GM18498 (cell line): ENCODE results near the gene CDKN1B.

Experiments
- ATAC-seq: cut with Tn5 transposase; IDR thresholded peaks from one replicate; pipeline ENCODE4 v1.9.1; 2021; ENCODE audit warnings: mild to moderate bottlenecking, moderate library complexity; ENCODE audit not compliant: unreplicated experiment

Gene CDKN1B

GRCh38 chr12:12716793-12717585 lies at the start of gene CDKN1B:
CDKN1B (plus strand) TSS chr12:12717368; CDS start chr12:12717840, 472 bp downstream.
- peak; percentile 58 for ATAC-seq

- ATAC-seq: no peak
Observed at GRCh38 chr12:12668005-12668404, 49.2 kb upstream of the CDKN1B start.

- no peak for ATAC-seq
Observed at GRCh38 chr12:12669020-12669419, 48.1 kb upstream of the CDKN1B start.

GRCh38 chr12:12671850-12672660 lies 45.1 kb upstream of the CDKN1B start:
- ATAC-seq: no peak

- ATAC-seq: peak; percentile 56
Observed at GRCh38 chr12:12673296-12673695, 43.9 kb upstream of the CDKN1B start.

- ATAC-seq: no peak
Observed at GRCh38 chr12:12676605-12677004, 40.6 kb upstream of the CDKN1B start.

- ATAC-seq: no peak
Observed at GRCh38 chr12:12681061-12681765, 36.0 kb upstream of the CDKN1B start.

- ATAC-seq: no peak
Observed at GRCh38 chr12:12682284-12682683, 34.9 kb upstream of the CDKN1B start.

- no peak for ATAC-seq
Observed at GRCh38 chr12:12683136-12683697, 34.0 kb upstream of the CDKN1B start.

GRCh38 chr12:12683725-12684124 lies 33.4 kb upstream of the CDKN1B start:
- no peak for ATAC-seq

- no peak for ATAC-seq
Observed at GRCh38 chr12:12684375-12685106, 32.6 kb upstream of the CDKN1B start.

GRCh38 chr12:12685305-12685704 lies 31.9 kb upstream of the CDKN1B start:
- no peak for ATAC-seq

- ATAC-seq: no peak
Observed at GRCh38 chr12:12686472-12686871, 30.7 kb upstream of the CDKN1B start.

- ATAC-seq: no peak
Observed at GRCh38 chr12:12686925-12687324, 30.2 kb upstream of the CDKN1B start.

GRCh38 chr12:12689647-12690300 lies 27.4 kb upstream of the CDKN1B start:
- peak; percentile 38 for ATAC-seq

GRCh38 chr12:12691549-12691948 lies 25.6 kb upstream of the CDKN1B start:
- ATAC-seq: peak; percentile 33

GRCh38 chr12:12693111-12693671 lies 24.0 kb upstream of the CDKN1B start:
- no peak for ATAC-seq

- ATAC-seq: peak; percentile 68
Observed at GRCh38 chr12:12696562-12697383, 20.4 kb upstream of the CDKN1B start.

- ATAC-seq: no peak
Observed at GRCh38 chr12:12699345-12699744, 17.8 kb upstream of the CDKN1B start.
